Kidney (tissue), 14 donors: ENCODE results near the gene KHDC4. TPM values are rescaled to one million over a fixed set of nuclear protein-coding genes. Genes with fewer than 3 reads are reported as not detected.

Source experiments
- DNase-seq, 5 donors: peaks; one replicate each; pipeline ENCODE4 v3.0.0-alpha.2; 2013 to 2020
- FAIRE-seq: peaks from 2 replicates; lab custom pipeline; 2012; peaks lifted over from hg19 to GRCh38; lab: Jason Lieb, UNC
- H3K27ac ChIP-seq, 2 donors: one replicate each; pipeline ENCODE4 v1.7.0; 2013; ENCODE audit warnings: low read depth in 2 of 2, low read length in 2 of 2, inconsistent platforms in 1 of 2
- H3K27me3 ChIP-seq: one replicate; pipeline ENCODE4 v1.7.1; 2013; ENCODE audit warnings: low read length, inconsistent platforms; ENCODE audit not compliant: control insufficient read depth, insufficient read depth
- H3K36me3 ChIP-seq, 3 donors: one replicate each; pipeline versions ENCODE4 v1.7.0 to v1.7.1; 2013; ENCODE audit warnings: low read length in 3 of 3, control low read depth in 1 of 3, inconsistent platforms in 1 of 3; ENCODE audit not compliant: insufficient read depth in 3 of 3, control insufficient read depth in 2 of 3
- H3K4me1 ChIP-seq, 3 donors: one replicate each; pipeline versions ENCODE4 v1.7.0 to v1.7.1; 2013; ENCODE audit warnings: low read length in 3 of 3, inconsistent platforms in 1 of 3, low read depth in 1 of 3; ENCODE audit not compliant: control insufficient read depth in 2 of 3, insufficient read depth in 2 of 3
- H3K4me3 ChIP-seq, 3 donors: one replicate each; pipeline versions ENCODE4 v1.7.0 to v1.8.1; 2013; ENCODE audit warnings: low read length in 3 of 3, control low read depth in 1 of 3, inconsistent platforms in 1 of 3
- H3K9ac ChIP-seq, 3 donors: one replicate each; pipeline versions ENCODE4 v1.7.0 to v1.7.1; 2013; ENCODE audit warnings: low read length in 3 of 3, control low read depth in 1 of 3, inconsistent platforms in 1 of 3
- H3K9me3 ChIP-seq, 3 donors: one replicate each; pipeline versions ENCODE4 v1.7.0 to v1.7.1; 2013; ENCODE audit warnings: low read length in 3 of 3, control low read depth in 1 of 3, inconsistent platforms in 1 of 3; ENCODE audit not compliant: control insufficient read depth in 2 of 3, insufficient read depth in 1 of 3
- CTCF ChIP-seq: IDR thresholded peaks from 3 replicates; pipeline ENCODE4 v1.5.1; 2012; ENCODE audit warnings: mild to moderate bottlenecking, moderate library complexity, borderline replicate concordance; ENCODE audit not compliant: insufficient read depth; ENCODE audit errors: extremely low read depth
- intact Hi-C: fragments of 100-400 bp; cut with DNase I; formaldehyde crosslinking; loops from one replicate; pipeline ENCODE4 v1.11.1; 2022
- polyA plus RNA-seq: library from polyadenylated mRNA; stranded (reverse); fragments of 350-450 nt; fragmentation: Illumina TruSeq; extraction: RNeasy Lipid Tissue Mini Kit (QIAGEN cat#74804); gene quantifications from one replicate; pipeline ENCODE4 v1.2.3, GENCODE V29; 2014; ENCODE audit warnings: low read depth, low replicate concordance; ENCODE audit not compliant: insufficient read depth
- total RNA-seq: library from RNA; stranded (reverse); fragmentation: NEBNext Ultra II Directional; extraction: Animal tissue kit (Norgen Biotek cat#: 25700); gene quantifications from one replicate; pipeline ENCODE4 v1.2.1, GENCODE V29; 2021
- donor health status: control.
- donor health status: control.
- donor health status: control.
- donor health status: control.
- donor health status: control.
- donor health status: DM: yes; HTN: yes; CAD: no.
- donor health status: Normal renal cell carcinoma (clear cell type).

KHDC4 gene
- total and polyA plus RNA-seq, 2 donors from 2014 or later = 19.8 to 57.4 TPM

GRCh38 chr1:155925506-155925905, 8.7 kb downstream of the KHDC4 start:
- FAIRE-seq = no peak
- peaks cover 0 to 7% (median 0%) of the 10 kb centered on the region in 3 donors for H3K4me1 ChIP-seq
- peaks cover 23 to 71% (median 45%) of the 10 kb centered on the region in 3 donors for H3K36me3 ChIP-seq
- no peak for DNase-seq
- no peak for TF ChIP-seq CTCF
- no peaks in the 10 kb centered on the region for H3K9me3 ChIP-seq
- H3K4me3 ChIP-seq = no peak overlapping the region
- no peak overlapping the region for H3K9ac ChIP-seq
- no peak overlapping the region for H3K27ac ChIP-seq
- intact Hi-C loops = no loop called here
- no peaks in the 10 kb centered on the region for H3K27me3 ChIP-seq

GRCh38 chr1:155920717-155921116, 13.5 kb downstream of the KHDC4 start:
- DNase-seq (no peak), FAIRE-seq (no peak)
- H3K9me3 ChIP-seq = no peaks in the 10 kb centered on the region
- H3K9ac ChIP-seq = no peak overlapping the region
- TF ChIP-seq CTCF = no peak
- no peak overlapping the region for H3K4me3 ChIP-seq
- no peaks in the 10 kb centered on the region for H3K27me3 ChIP-seq
- intact Hi-C loops = no loop called here
- H3K4me1 ChIP-seq = peaks cover 0 to 2% (median 0%) of the 10 kb centered on the region in 3 donors
- H3K27ac ChIP-seq = no peak overlapping the region
- H3K36me3 ChIP-seq = peaks cover 20 to 66% (median 49%) of the 10 kb centered on the region in 3 donors

- H3K36me3 ChIP-seq = peaks cover 17 to 62% (median 44%) of the 10 kb centered on the region in 3 donors
- DNase-seq = no peak
- H3K27me3 ChIP-seq = no peaks in the 10 kb centered on the region
- H3K27ac ChIP-seq = no peak overlapping the region
- no peak overlapping the region for H3K9ac ChIP-seq
- FAIRE-seq = no peak
- H3K4me1 ChIP-seq = no peaks in the 10 kb centered on the region
- H3K4me3 ChIP-seq = no peak overlapping the region
- no peaks in the 10 kb centered on the region for H3K9me3 ChIP-seq
- no peak for TF ChIP-seq CTCF
- intact Hi-C loops = no loop called here
These were observed 14.4 kb downstream of the KHDC4 start for GRCh38 chr1:155919801-155920200.

DNA sequence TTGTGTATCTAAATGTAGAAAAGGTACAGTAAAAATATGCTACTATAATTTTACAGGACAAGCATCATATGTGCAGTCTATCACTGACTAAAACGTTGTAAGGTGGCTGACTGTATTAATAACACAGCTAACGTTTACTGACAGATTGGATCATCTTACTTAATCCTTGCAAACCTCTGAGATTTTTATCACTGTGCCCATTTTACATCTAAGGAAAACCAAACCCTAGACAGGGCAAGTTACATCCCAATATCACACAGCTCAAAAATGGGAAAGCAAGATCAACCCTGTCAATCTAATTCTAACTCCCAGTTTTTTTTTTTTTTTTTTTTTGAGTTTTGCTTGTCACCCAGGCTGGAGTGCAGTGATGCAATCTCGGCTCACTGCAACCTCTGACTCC, 15.6 kb downstream of the KHDC4 start:
- intact Hi-C loops = no loop called here

More for the DNA sequence above, 15.6 kb downstream of the KHDC4 start:
- H3K4me1 ChIP-seq = no peaks in the 10 kb centered on the region
- no peak overlapping the region for H3K27ac ChIP-seq
- no peak for TF ChIP-seq CTCF
- no peaks in the 10 kb centered on the region for H3K9me3 ChIP-seq
- no peak for DNase-seq
- H3K9ac ChIP-seq = no peak overlapping the region
- no peak overlapping the region for H3K4me3 ChIP-seq
- H3K36me3 ChIP-seq = peaks cover 20 to 72% (median 51%) of the 10 kb centered on the region in 3 donors
- no peak for FAIRE-seq
- H3K27me3 ChIP-seq = no peaks in the 10 kb centered on the region
